Astrocyte of the cerebellum (primary cell): ENCODE data around the gene LHFPL3.

Experiments
- DNase-seq: peaks from one replicate; pipeline ENCODE4 v3.0.0-alpha.2; 2011; ENCODE audit warnings: low read depth
- H3K4me3 ChIP-seq: 2 replicates; pipeline ENCODE4 v1.5.1; 2011; ENCODE audit warnings: mild to moderate bottlenecking, low read depth, low read length, moderate library complexity
- CTCF ChIP-seq: IDR thresholded peaks from 2 replicates; pipeline ENCODE4 v1.5.1; 2012; ENCODE audit warnings: low read length, low read depth, moderate library complexity, mild to moderate bottlenecking; ENCODE audit errors: missing control alignments
- in situ Hi-C: cut with HindIII; loops from 2 replicates; pipeline ENCODE4 v1.10.0; 2017; ENCODE audit warnings: low sequenced_read_pairs

The LHFPL3 gene

GRCh38 chr7:104363355-104363754 lies 35.0 kb downstream of the LHFPL3 start:
- H3K4me3 ChIP-seq = no peak overlapping the region
- no peak for TF ChIP-seq CTCF
- DNase-seq = no peak
- in situ Hi-C loops = loop anchor here (5.0 kb wide), 1 partner anchor 56 kb away; no protein-coding TSS in a partner anchor

- DNase-seq = no peak
- no peak for TF ChIP-seq CTCF
- H3K4me3 ChIP-seq = no peak overlapping the region
- in situ Hi-C loops = no loop called here
Measured at GRCh38 chr7:104366390-104366789, 38.0 kb downstream of the LHFPL3 start.

- no peak for DNase-seq
- no peak overlapping the region for H3K4me3 ChIP-seq
- in situ Hi-C loops = no loop called here
- no peak for TF ChIP-seq CTCF
Measured at GRCh38 chr7:104367926-104368325, 39.5 kb downstream of the LHFPL3 start.

GRCh38 chr7:104371216-104371979 lies 43.0 kb downstream of the LHFPL3 start:
- no peak for TF ChIP-seq CTCF
- in situ Hi-C loops = no loop called here
- no peak overlapping the region for H3K4me3 ChIP-seq
- DNase-seq = no peak

GRCh38 chr7:104371980-104372357 lies 43.6 kb downstream of the LHFPL3 start:
- in situ Hi-C loops = no loop called here
- no peak for DNase-seq
- no peak overlapping the region for H3K4me3 ChIP-seq
- no peak for TF ChIP-seq CTCF

- no peak for TF ChIP-seq CTCF
- no peak overlapping the region for H3K4me3 ChIP-seq
- in situ Hi-C loops = no loop called here
- DNase-seq = no peak
Measured at GRCh38 chr7:104382616-104383015, 54.2 kb downstream of the LHFPL3 start.
